ENCODE measurements around the gene TDP1. TPM values are rescaled to one million over a fixed set of nuclear protein-coding genes. Genes with fewer than 3 reads are reported as not detected.

Gene TDP1
- 23.9 TPM for total RNA-seq (2021; ENCODE audit: unreplicated experiment)
- 11.5 TPM for polyA plus RNA-seq (2012; ENCODE audit: insufficient read length)
- Bru-seq, nascent RNA = percentile 72 among the genes with signal in this experiment
- percentile 61 among the genes with signal in this experiment for BruChase-seq, experiment 1, labeled RNA remaining after a 2-hour chase
- percentile 58 among the genes with signal in this experiment for BruChase-seq, experiment 2, labeled RNA remaining after a 6-hour chase
- long read RNA-seq, transcript TDP1-203 (16 exons, 2,068 nt) = major isoform, 11 of 56 reads
- long read RNA-seq, partial matches to known transcripts = 17 of 56 reads
- long read RNA-seq, other reads (novel, unspliced or antisense) = 22 of 56 reads

GRCh38 chr14:89955745-89956660 lies at the start of gene TDP1:
Gene TDP1 (plus strand): TSS chr14:89955927. CDS start chr14:89963115, 7,188 bp downstream.
- peak within 1 kb of the TSS; percentile 89 for H3K27ac ChIP-seq (ENCODE audit: low read length)
- in situ Hi-C loops (cut with HindIII; ENCODE audit: low pct_unique_long_range_greater_than_20kb, low sequenced_read_pairs) = no loop called here
- ATAC-seq (peak; percentile 81), DNase-seq (ENCODE audit: low read depth, low spot score) (peak; percentile 72)
- H3K36me3 ChIP-seq (ENCODE audit: control insufficient read depth, insufficient read depth, low read length) = peaks cover 3% of the 10 kb centered on the region
- ChIA-PET CTCF (interaction anchor here (0.6 kb wide), 1 partner anchor 39 kb away, joined by 3 read pairs; no protein-coding TSS in a partner anchor), POLR2A (interaction anchor here (0.5 to 0.7 kb wide), 4 partner anchors 20 to 735 kb away, joined by 3 to 7 read pairs (median 3); no protein-coding TSS in a partner anchor)
- no peaks in the 10 kb centered on the region for H3K9me3 ChIP-seq (ENCODE audit: control insufficient read depth, insufficient read depth, low read depth, low read length)
- TF ChIP-seq REST (IDR thresholded peaks at IDR 0.05; ENCODE audit: insufficient read depth in 1 of 2, low read depth in 2 of 2, low read length in 1 of 2) (no peak), SIN3A (IDR thresholded peaks at IDR 0.05; ENCODE audit: borderline replicate concordance, insufficient read depth, low read depth, low read length) (peak; percentile 38; the same call in 1 of the 2 replicates), TCF7L2 (IDR thresholded peaks at IDR 0.05; ENCODE audit: low read depth, low read length) (no peak), POLR2AphosphoS5 (IDR thresholded peaks at IDR 0.05; ENCODE audit: low read depth, low read length) (peak; percentile 73), CTCF (IDR thresholded peaks at IDR 0.05) (0 out of 2 replicates have a peak, but pooled peaks have one; percentile 14)
- BruUV-seq (replicated peaks) = no TSS peak
- H3K4me1 ChIP-seq (ENCODE audit: control insufficient read depth, insufficient read depth, low read length) = peaks cover 10% of the 10 kb centered on the region
- no peaks in the 10 kb centered on the region for H3K27me3 ChIP-seq (ENCODE audit: control insufficient read depth, insufficient read depth, low read length)
- intact Hi-C loops (cut with micrococcal nuclease; ENCODE audit: unreplicated experiment) = no loop called here
- H3K4me3 ChIP-seq (ENCODE audit: low read depth in 2 of 2, low read length in 2 of 2) = peak within 1 kb of the TSS; percentile 79 to 90

GRCh38 chr14:89906000-89906399 lies 49.7 kb upstream of the TDP1 start:
- ChIA-PET CTCF (no interaction called here), POLR2A (no interaction called here)
- no peaks in the 10 kb centered on the region for H3K4me1 ChIP-seq (ENCODE audit: control insufficient read depth, insufficient read depth, low read length)
- DNase-seq (ENCODE audit: low read depth, low spot score) (no peak), ATAC-seq (no peak)
- H3K36me3 ChIP-seq (ENCODE audit: control insufficient read depth, insufficient read depth, low read length) = no peaks in the 10 kb centered on the region
- no peak overlapping the region for H3K27ac ChIP-seq (ENCODE audit: low read length)
- in situ Hi-C loops (cut with HindIII; ENCODE audit: low pct_unique_long_range_greater_than_20kb, low sequenced_read_pairs) (no loop called here), intact Hi-C loops (cut with micrococcal nuclease; ENCODE audit: unreplicated experiment) (loop anchor here (10.0 kb wide), 1 partner anchor 861 kb away; no protein-coding TSS in a partner anchor)
- no peaks in the 10 kb centered on the region for H3K9me3 ChIP-seq (ENCODE audit: control insufficient read depth, insufficient read depth, low read depth, low read length)
- no peak for TF ChIP-seq SIN3A (IDR thresholded peaks at IDR 0.05; ENCODE audit: borderline replicate concordance, insufficient read depth, low read depth, low read length)
- no peak for TF ChIP-seq CTCF (IDR thresholded peaks at IDR 0.05)
- TF ChIP-seq POLR2AphosphoS5 (IDR thresholded peaks at IDR 0.05; ENCODE audit: low read depth, low read length) = no peak
- no peaks in the 10 kb centered on the region for H3K27me3 ChIP-seq (ENCODE audit: control insufficient read depth, insufficient read depth, low read length)
- no TSS peak for BruUV-seq (replicated peaks)
- H3K4me3 ChIP-seq (ENCODE audit: low read depth in 2 of 2, low read length in 2 of 2) = no peak overlapping the region
